ENCODE results near the gene CXCR5.

CXCR5 gene

GRCh38 chr11:118843565-118843964 lies 40.1 kb upstream of the CXCR5 start:
- DNase-seq (ENCODE audit: low read depth) = no peak
- no peak for TF ChIP-seq CTCF (IDR thresholded peaks at IDR 0.05; ENCODE audit: insufficient read depth, low read depth, low read length, missing control alignments)
- H3K4me3 ChIP-seq (ENCODE audit: low read depth, low read length) = no peak overlapping the region

GRCh38 chr11:118845369-118845768 lies 38.3 kb upstream of the CXCR5 start:
- no peak overlapping the region for H3K4me3 ChIP-seq (ENCODE audit: low read depth, low read length)
- peak; percentile 74 for DNase-seq (ENCODE audit: low read depth)
- no peak for TF ChIP-seq CTCF (IDR thresholded peaks at IDR 0.05; ENCODE audit: insufficient read depth, low read depth, low read length, missing control alignments)

- H3K4me3 ChIP-seq (ENCODE audit: low read depth, low read length) = no peak overlapping the region
- TF ChIP-seq CTCF (IDR thresholded peaks at IDR 0.05; ENCODE audit: insufficient read depth, low read depth, low read length, missing control alignments) = no peak
These were observed 37.3 kb upstream of the CXCR5 start for GRCh38 chr11:118846181-118846935.

GRCh38 chr11:118849825-118850224 lies 33.9 kb upstream of the CXCR5 start:
- H3K4me3 ChIP-seq (ENCODE audit: low read depth, low read length) = no peak overlapping the region
- TF ChIP-seq CTCF (IDR thresholded peaks at IDR 0.05; ENCODE audit: insufficient read depth, low read depth, low read length, missing control alignments) = no peak
- DNase-seq (ENCODE audit: low read depth) = no peak

More at GRCh38 chr11:118846181-118846935, 37.3 kb upstream of the CXCR5 start:
- DNase-seq (ENCODE audit: low read depth) = no peak

GRCh38 chr11:118851970-118852369 lies 31.7 kb upstream of the CXCR5 start:
- no peak for TF ChIP-seq CTCF (IDR thresholded peaks at IDR 0.05; ENCODE audit: insufficient read depth, low read depth, low read length, missing control alignments)
- DNase-seq (ENCODE audit: low read depth) = peak; percentile 85
- H3K4me3 ChIP-seq (ENCODE audit: low read depth, low read length) = no peak overlapping the region

GRCh38 chr11:118853678-118854077 lies 30.0 kb upstream of the CXCR5 start:
- no peak for DNase-seq (ENCODE audit: low read depth)
- H3K4me3 ChIP-seq (ENCODE audit: low read depth, low read length) = no peak overlapping the region
- no peak for TF ChIP-seq CTCF (IDR thresholded peaks at IDR 0.05; ENCODE audit: insufficient read depth, low read depth, low read length, missing control alignments)

GRCh38 chr11:118856314-118856713 lies 27.4 kb upstream of the CXCR5 start:
- no peak overlapping the region for H3K4me3 ChIP-seq (ENCODE audit: low read depth, low read length)
- peak; percentile 35 for DNase-seq (ENCODE audit: low read depth)
- TF ChIP-seq CTCF (IDR thresholded peaks at IDR 0.05; ENCODE audit: insufficient read depth, low read depth, low read length, missing control alignments) = no peak

Data from GM12865 (cell line).